Ovary (tissue), 9 donors: Measurements from ENCODE around the gene LRMDA. TPM values are rescaled to one million over a fixed set of nuclear protein-coding genes. Genes with fewer than 3 reads are reported as not detected.

Experiments
- DNase-seq, 5 donors: peaks; one replicate each; pipeline ENCODE4 v3.0.0-alpha.2; 2019 to 2020
- H3K27ac ChIP-seq, 2 donors: fragments of 200-600 bp; one replicate each; pipeline versions ENCODE4 v1.5.1 to v1.8.0; 2019 to 2022
- H3K27me3 ChIP-seq: fragments of 200-600 bp; one replicate; pipeline ENCODE4 v1.8.0; 2022
- H3K36me3 ChIP-seq: fragments of 200-600 bp; sonication (generic); one replicate; pipeline ENCODE4 v1.5.1; 2019
- H3K4me1 ChIP-seq: one replicate; pipeline ENCODE4 v1.8.1; 2013; ENCODE audit warnings: mild to moderate bottlenecking, moderate library complexity; ENCODE audit not compliant: insufficient read depth
- H3K4me3 ChIP-seq: fragments of 200-600 bp; sonication (generic); one replicate; pipeline ENCODE4 v1.5.1; 2017
- H3K9me3 ChIP-seq, 2 donors: fragments of 200-600 bp in 1 of 2; sonication (generic) in 1 of 2; one replicate each; pipeline versions ENCODE4 v1.5.1 to v1.8.1; 2013 to 2019; ENCODE audit warnings: mild to moderate bottlenecking in 1 of 2, moderate library complexity in 1 of 2
- CTCF ChIP-seq, 3 donors: fragments of 450-650 bp in 2 of 3; fragments of 200-600 bp in 1 of 3; IDR thresholded peaks; one replicate each; pipeline versions ENCODE4 v1.5.1 to v1.8.0; 2016 to 2022; ENCODE audit warnings: antibody characterized with exemption in 3 of 3, mild to moderate bottlenecking in 1 of 3
- EP300 ChIP-seq: sonication (generic); formaldehyde crosslinking; IDR thresholded peaks from one replicate; pipeline ENCODE4 v1.6.1; 2017; ENCODE audit warnings: antibody characterized with exemption
- POLR2A ChIP-seq: fragments of 450-650 bp; IDR thresholded peaks from one replicate; pipeline ENCODE4 v1.6.1; 2017; ENCODE audit warnings: antibody characterized with exemption, mild to moderate bottlenecking, moderate library complexity
- WGBS, 3 donors: extraction: QIAGEN DNeasy Blood & Tissue Kit in 1 of 3; methylation state at CpG; one replicate each; pipeline versions ENCODE4 v1.1.5 to v1.1.7; 2013 to 2017; 5-methylcytosine and 5-hydroxymethylcytosine counted together
- intact Hi-C, 4 donors: fragments of 100-400 bp; cut with DNase I; formaldehyde crosslinking; loops; one replicate each; pipeline versions ENCODE4 v1.11.0 to v1.15.1; 2022 to 2023
- polyA plus RNA-seq, 2 donors: library from polyadenylated mRNA; stranded (reverse); fragments of 200-250 nt in 1 of 2; fragments of 350-450 nt in 1 of 2; fragmentation: Illumina TruSeq in 1 of 2; extraction: RNeasy Lipid Tissue Mini Kit (QIAGEN cat#74804) in 1 of 2; gene quantifications; one replicate each; pipeline ENCODE4 v1.2.3, GENCODE V29; 2013 to 2014
- total RNA-seq, 7 donors: library from RNA; depleted of rRNA in 2 of 7; stranded (reverse); fragments of >200 nt in 2 of 7; fragmentation: NEBNext Ultra II Directional in 3 of 7; extraction: Animal tissue kit (Norgen Biotek cat#: 25700) in 3 of 7; gene quantifications; one replicate each; pipeline versions ENCODE4 v1.1.0 to v1.2.4, GENCODE V29; 2016 to 2023
- donor health status: DM: no; HTN: no; CAD: no; lungs with moderate emphysema.
- donor health status: DM: no; HTN: no; CAD: no.
- donor health status: Bipolar disorder and iron deficiency.
- donor health status: DM: yes; HTN: yes; CAD: no.
- donor health status: DM: no; HTN: no; CAD: no.
- donor health status: DM: yes; HTN: yes; CAD: no.

Gene LRMDA
- total and polyA plus RNA-seq, 9 donors = 14.8 to 30.7 (median 22.9) TPM

DNA sequence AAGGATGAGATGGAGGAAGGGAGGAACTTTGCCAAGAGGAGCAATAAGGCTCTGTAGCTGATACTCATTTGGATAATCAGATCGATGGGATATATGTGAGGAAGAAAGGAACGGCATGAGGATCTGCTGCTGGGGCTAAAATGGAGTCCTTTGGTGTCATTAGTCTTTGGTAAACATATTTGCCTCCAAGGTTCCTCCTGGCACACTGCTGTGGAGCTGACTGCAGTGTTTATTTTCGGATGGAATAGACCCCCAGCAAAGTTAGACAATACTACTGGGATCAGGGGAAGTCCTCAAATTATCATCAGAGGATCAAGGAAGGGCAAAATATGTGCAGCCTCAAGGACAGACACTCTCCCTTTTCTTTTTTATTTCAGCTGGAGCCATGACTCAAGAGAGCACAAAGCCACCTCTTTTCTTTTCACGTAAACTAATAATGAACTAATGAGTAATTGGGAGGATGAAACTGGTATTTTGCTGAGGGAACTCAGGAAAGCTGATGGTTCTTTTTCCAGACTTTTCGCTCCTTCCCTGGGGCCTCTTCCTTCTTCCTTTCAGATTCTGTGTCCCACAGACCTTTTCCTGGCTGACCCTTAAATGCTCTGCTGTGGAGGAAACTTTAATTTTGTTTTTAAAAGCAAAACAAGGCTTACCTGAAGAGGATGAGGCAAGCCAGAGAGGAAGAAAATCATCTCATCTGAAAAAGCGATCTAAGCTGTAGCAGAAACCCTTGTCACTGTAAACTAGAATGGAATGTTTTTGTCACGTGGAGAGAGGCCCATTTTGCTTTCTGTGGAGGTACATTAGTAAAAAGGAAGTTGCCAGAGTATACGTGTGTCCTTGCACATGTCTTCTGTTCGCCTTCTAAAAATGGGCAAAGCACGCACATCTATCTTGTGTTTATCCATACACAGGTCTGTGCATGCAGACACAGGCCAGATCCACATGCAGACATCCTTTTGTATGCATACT, 33.3 kb downstream of the LRMDA start:
- Histone ChIP-seq H3K9me3 (no peaks in the 10 kb centered on the region), H3K27ac (no peak overlapping the region), H3K27me3 (no peaks in the 10 kb centered on the region), H3K4me1 (peaks cover 9% of the 10 kb centered on the region), H3K4me3 (no peak overlapping the region), H3K36me3 (no peaks in the 10 kb centered on the region)
- TF ChIP-seq POLR2A (no peak), EP300 (no peak), CTCF (IDR thresholded peaks at IDR 0.05) (no peak)
- intact Hi-C loops = no loop called here
- DNase-seq = no peak
- WGBS, 3 donors = 75 to 85% (median 75%) methylated on average over 10 of the region's 10 CpGs

GRCh38 chr10:75465450-75465827, 34.0 kb downstream of the LRMDA start:
- intact Hi-C loops = no loop called here
- Histone ChIP-seq H3K4me1 (peaks cover 9% of the 10 kb centered on the region), H3K36me3 (no peaks in the 10 kb centered on the region), H3K27ac (no peak overlapping the region), H3K27me3 (no peaks in the 10 kb centered on the region), H3K4me3 (no peak overlapping the region), H3K9me3 (no peaks in the 10 kb centered on the region)
- TF ChIP-seq EP300 = no peak
- TF ChIP-seq CTCF (IDR thresholded peaks at IDR 0.05) = no peak
- TF ChIP-seq POLR2A = no peak
- 88 to 94% (median 92%) methylated on average over 6 of the region's 6 CpGs for WGBS, 3 donors
- DNase-seq = no peak

- Histone ChIP-seq H3K4me1 (peaks cover 11% of the 10 kb centered on the region), H3K27ac (no peak overlapping the region), H3K9me3 (no peaks in the 10 kb centered on the region), H3K36me3 (no peaks in the 10 kb centered on the region), H3K4me3 (no peak overlapping the region), H3K27me3 (no peaks in the 10 kb centered on the region)
- no peak for DNase-seq
- intact Hi-C loops = no loop called here
- WGBS, 3 donors = 89 to 95% (median 91%) methylated on average over 4 of the region's 4 CpGs
- no peak for TF ChIP-seq POLR2A
- TF ChIP-seq EP300 = no peak
- no peak for TF ChIP-seq CTCF (IDR thresholded peaks at IDR 0.05)
These were observed 34.6 kb downstream of the LRMDA start for GRCh38 chr10:75466001-75466400.

DNA sequence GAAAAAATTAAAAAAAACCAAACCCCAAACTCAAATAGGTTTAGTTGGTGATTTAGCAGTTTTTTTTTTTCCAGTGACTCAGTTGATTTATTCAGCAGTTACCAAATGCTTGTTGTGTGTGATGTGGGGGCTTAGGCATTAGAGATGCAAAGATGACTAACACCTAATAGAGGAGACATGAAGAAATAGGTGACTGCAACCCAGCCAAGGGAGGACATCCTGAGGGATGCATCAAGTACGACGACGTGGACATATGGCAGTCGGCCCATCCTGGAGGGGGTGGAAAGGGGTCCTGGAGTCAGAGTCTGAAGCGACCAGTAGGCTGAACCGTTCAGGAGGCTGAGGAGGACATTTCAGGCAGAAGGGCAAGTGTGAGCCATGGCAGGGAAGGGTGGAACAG, 35.5 kb downstream of the LRMDA start:
- no peaks in the 10 kb centered on the region for H3K9me3 ChIP-seq
- no peaks in the 10 kb centered on the region for H3K27me3 ChIP-seq
- H3K36me3 ChIP-seq = no peaks in the 10 kb centered on the region
- TF ChIP-seq POLR2A = no peak
- no peak for TF ChIP-seq CTCF (IDR thresholded peaks at IDR 0.05)
- TF ChIP-seq EP300 = no peak
- intact Hi-C loops = no loop called here
- H3K27ac ChIP-seq = no peak overlapping the region
- 75 to 91% (median 85%) methylated on average over 6 of the region's 6 CpGs for WGBS, 3 donors
- H3K4me3 ChIP-seq = no peak overlapping the region
- DNase-seq = peak in 1 of 5 donors; percentile 31
- H3K4me1 ChIP-seq = peaks cover 11% of the 10 kb centered on the region
